K562 (cell line): ENCODE data around the gene PSMC6. TPM values are rescaled to one million over a fixed set of nuclear protein-coding genes. Genes with fewer than 3 reads are reported as not detected.

Experiments
- BRCA1 ChIP-seq, 2 experiments: fragments of 450-650 bp in 1 of 2; sonication (generic) in 1 of 2; formaldehyde crosslinking in 1 of 2; IDR thresholded peaks; 2 replicates each; pipeline versions ENCODE4 v1.5.0 to v1.6.1; 2017 to 2020; ENCODE audit warnings: mild to moderate bottlenecking in 1 of 2, missing genetic modification reagents in 1 of 2
- CBFA2T2 ChIP-seq: fragments of 450-650 bp; conservative IDR thresholded peaks from 2 replicates; pipeline ENCODE4 v1.6.1; 2017; ENCODE audit warnings: mild to moderate bottlenecking
- CUX1 ChIP-seq: fragments of 200-800 bp; sonication (Bioruptor generic); IDR thresholded peaks from 2 replicates; pipeline ENCODE4 v1.6.1; 2016; ENCODE audit warnings: missing genetic modification characterization, missing compliant biosample characterization
- DPF2 ChIP-seq: fragments of 450-650 bp; IDR thresholded peaks from 2 replicates; pipeline ENCODE4 v1.6.1; 2016
- GABPB1 ChIP-seq: sonication (generic); formaldehyde crosslinking; IDR thresholded peaks from 2 replicates; pipeline ENCODE4 v1.8.0; 2022; ENCODE audit warnings: mild to moderate bottlenecking, missing genetic modification reagents
- KDM2B ChIP-seq: fragments of 250-450 bp; sonication (Bioruptor Pico); IDR thresholded peaks from 2 replicates; pipeline ENCODE4 v1.8.0; 2021; ENCODE audit warnings: mild to moderate bottlenecking, moderate library complexity
- MCM7 ChIP-seq, 2 experiments: fragments of 450-650 bp; IDR thresholded peaks; 2 replicates each; pipeline ENCODE4 v1.6.1; 2016 to 2018
- MED1 ChIP-seq: sonication (generic); formaldehyde crosslinking; IDR thresholded peaks from 2 replicates; pipeline ENCODE4 v1.8.1; 2023; ENCODE audit warnings: missing genetic modification reagents, borderline replicate concordance
- MTF1 ChIP-seq: fragments of 250-450 bp; sonication (Bioruptor Pico); IDR thresholded peaks from 2 replicates; pipeline ENCODE4 v1.9.0; 2021; ENCODE audit warnings: moderate library complexity, mild to moderate bottlenecking, inconsistent platforms, borderline replicate concordance
- NCOA1 ChIP-seq: fragments of 450-650 bp; IDR thresholded peaks from 2 replicates; pipeline ENCODE4 v1.6.1; 2016; ENCODE audit warnings: low read depth
- PBX2 ChIP-seq, 2 experiments: IDR thresholded peaks in 1 of 2; conservative IDR thresholded peaks in 1 of 2; 2 replicates each; pipeline ENCODE4 v1.6.1; 2016; ENCODE audit warnings: low read depth in 2 of 2, mild to moderate bottlenecking in 1 of 2, missing compliant biosample characterization in 1 of 2, missing genetic modification characterization in 1 of 2, moderate library complexity in 1 of 2
- RBM15 ChIP-seq: fragments of 200-400 bp; formaldehyde crosslinking; IDR thresholded peaks from 2 replicates; pipeline ENCODE4 v1.6.1; 2018; ENCODE audit warnings: mild to moderate bottlenecking, low read length, moderate library complexity; ENCODE audit not compliant: insufficient read depth
- RCOR1 ChIP-seq, 2 experiments: IDR thresholded peaks; 2 replicates each; pipeline ENCODE4 v1.6.1; 2012; ENCODE audit warnings: low read depth in 2 of 2, low read length in 2 of 2, borderline replicate concordance in 1 of 2, improper control_type of control experiment in 1 of 2
- TAL1 ChIP-seq: fragments of 450-650 bp; IDR thresholded peaks from 2 replicates; pipeline ENCODE4 v1.6.1; 2016; ENCODE audit warnings: mild to moderate bottlenecking
- TEAD4 ChIP-seq, 2 experiments: sonication (generic) in 1 of 2; formaldehyde crosslinking in 1 of 2; IDR thresholded peaks; 2 replicates each; pipeline versions ENCODE4 v1.6.1 to v1.8.0; 2012 to 2022; ENCODE audit warnings: borderline replicate concordance in 1 of 2, inconsistent platforms in 1 of 2, low read length in 1 of 2, mild to moderate bottlenecking in 1 of 2, missing genetic modification reagents in 1 of 2
- ZNF76 ChIP-seq: fragments of 250-450 bp; sonication (Bioruptor Pico); IDR thresholded peaks from 2 replicates; pipeline ENCODE4 v1.4.0; 2020; ENCODE audit warnings: mild to moderate bottlenecking, moderate library complexity, borderline replicate concordance
- polyA plus RNA-seq, 8 experiments: library from polyadenylated mRNA; depleted of rRNA in 4 of 8; stranded (reverse) in 5 of 8; unstranded in 3 of 8; fragments of >200 nt; fragmentation: Nextera tagmentation in 2 of 8; fragmentation: Illumina TruSeq in 1 of 8; extraction: Ambion mirVana in 2 of 8; extraction: Trizol in 1 of 8; gene quantifications; 2 replicates each; pipeline versions ENCODE4 v1.2.1 to v1.2.3, GENCODE V29; 2011 to 2014; ENCODE audit warnings: inconsistent platforms in 1 of 8, missing spikeins in 1 of 8
- total RNA-seq, 7 experiments: library from RNA; depleted of rRNA in 6 of 7; stranded (reverse); fragments of >200 nt in 6 of 7; fragmentation: Illumina TruSeq in 2 of 7; extraction: Trizol in 2 of 7; gene quantifications; 2 replicates each; pipeline versions ENCODE4 v1.2.1 to v1.2.3, GENCODE V29; 2011 to 2021; ENCODE audit warnings: low replicate concordance in 1 of 7

PSMC6 gene
- total and polyA plus RNA-seq, 9 of the 15 experiments (the other 6 are each of a cell fraction or from before 2014, with no cell fraction given): 91.4 to 224 (median 182) TPM

- TF ChIP-seq MTF1 (CRISPR knock-in tag) (no peak), RBM15 (no peak), NCOA1 (no peak), TAL1 (peak; percentile 26; the same call in 1 of the 2 replicates), KDM2B (CRISPR knock-in tag) (no peak), TEAD4 (IDR thresholded peaks at IDR 0.05; ENCODE audit: low read length) (peak; percentile 67), TEAD4 (CRISPR knock-in tag; IDR thresholded peaks at IDR 0.05; ENCODE audit: borderline replicate concordance) (no peak), BRCA1 (IDR thresholded peaks at IDR 0.05) (no peak), BRCA1 (CRISPR knock-in tag; IDR thresholded peaks at IDR 0.05) (no peak), RCOR1 (IDR thresholded peaks at IDR 0.05; ENCODE audit: borderline replicate concordance in 1 of 2, low read depth in 2 of 2, low read length in 2 of 2) (peak in 1 of 2 experiments; percentile 87; a peak in 2 of 4 replicates), MED1 (CRISPR knock-in tag) (no peak), MCM7 (IDR thresholded peaks at IDR 0.05) (no peak), CBFA2T2 (peak; percentile 18), GABPB1 (no peak), DPF2 (0 out of 2 replicates have a peak, but pooled peaks have one; percentile 27), PBX2 (CRISPR knock-in tag; IDR thresholded peaks at IDR 0.05; ENCODE audit: low read depth) (no peak), PBX2 (tag; conservative IDR thresholded peaks at IDR 0.05; ENCODE audit: low read depth) (peak; percentile 57; the same call in 1 of the 2 replicates), CUX1 (CRISPR knock-in tag) (no peak), ZNF76 (CRISPR knock-in tag) (no peak)
Measured at GRCh38 chr14:52692248-52692962, 14.6 kb upstream of the PSMC6 start (continued).
